ENCODE data around the gene GON7.

The GON7 gene

DNA sequence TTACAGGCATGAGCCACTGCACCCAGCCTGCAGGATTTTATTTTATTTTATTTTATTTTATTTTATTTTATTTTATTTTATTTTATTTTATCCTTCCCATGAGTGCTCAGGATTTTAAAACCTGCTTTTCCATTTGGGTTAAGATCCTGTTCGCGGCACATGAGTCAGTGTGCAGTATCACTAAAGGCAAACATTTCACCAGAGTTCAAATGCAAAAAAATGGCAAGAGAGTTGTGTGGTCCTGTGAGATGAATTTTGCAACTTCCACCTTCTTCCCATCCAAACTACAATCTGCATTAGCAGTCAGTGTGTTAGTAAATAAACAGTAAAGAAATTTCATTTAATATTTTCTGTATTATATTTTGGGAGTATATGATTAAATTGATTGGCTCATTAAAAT, 51.2 kb downstream of the GON7 start:
- DNase-seq: no peak

DNA sequence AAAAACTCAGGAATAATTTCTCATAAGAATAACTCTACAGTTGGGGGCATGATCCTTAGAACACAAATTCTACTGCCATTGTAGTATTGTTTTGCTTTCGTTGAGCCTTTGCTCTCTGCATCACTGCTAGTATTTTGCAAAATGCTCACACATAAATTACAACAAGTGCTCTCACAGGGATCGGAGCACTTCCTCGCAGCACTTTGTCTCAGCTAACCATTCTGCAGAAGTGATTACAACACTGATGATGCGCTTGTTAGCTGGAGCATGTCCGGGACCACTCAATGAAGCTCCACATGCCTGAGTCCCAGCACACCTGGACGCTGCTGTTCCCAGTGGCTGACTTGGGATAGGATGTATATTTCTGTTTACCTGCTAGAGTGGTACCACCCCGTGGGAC, 53.7 kb downstream of the GON7 start:
- no peak for DNase-seq

Data from NCI-H1105 (cell line).